ENCODE data around the gene BEND6.

Gene BEND6

GRCh38 chr6:56986611-56987010, 31.7 kb downstream of the BEND6 start:
- Histone ChIP-seq H3K27me3 (ENCODE audit: insufficient read depth, low read depth) (no peaks in the 10 kb centered on the region), H3K4me1 (ENCODE audit: low read depth, poor library complexity, severe bottlenecking) (peaks cover 9% of the 10 kb centered on the region), H3K4me3 (IDR thresholded peaks at IDR 0.05; ENCODE audit: insufficient read depth, low read depth, low read length) (no peak overlapping the region), H4K20me1 (ENCODE audit: insufficient read depth) (no peaks in the 10 kb centered on the region), H3K79me2 (ENCODE audit: insufficient read depth, low read depth) (no peaks in the 10 kb centered on the region), H3K36me3 (ENCODE audit: insufficient read depth) (no peaks in the 10 kb centered on the region), H2AFZ (ENCODE audit: low read depth) (no peak overlapping the region), H3K4me2 (no peak overlapping the region), H3K9ac (no peak overlapping the region), H3K27ac (no peak overlapping the region)
- no peak for TF ChIP-seq CTCF (conservative IDR thresholded peaks at IDR 0.05; ENCODE audit: low read depth, low read length)

GRCh38 chr6:56988145-56988544, 33.2 kb downstream of the BEND6 start:
- Histone ChIP-seq H3K9ac (no peak overlapping the region), H3K79me2 (ENCODE audit: insufficient read depth, low read depth) (no peaks in the 10 kb centered on the region), H3K36me3 (ENCODE audit: insufficient read depth) (no peaks in the 10 kb centered on the region), H3K27me3 (ENCODE audit: insufficient read depth, low read depth) (no peaks in the 10 kb centered on the region), H2AFZ (ENCODE audit: low read depth) (no peak overlapping the region), H4K20me1 (ENCODE audit: insufficient read depth) (no peaks in the 10 kb centered on the region), H3K4me2 (no peak overlapping the region), H3K4me3 (IDR thresholded peaks at IDR 0.05; ENCODE audit: insufficient read depth, low read depth, low read length) (no peak overlapping the region), H3K27ac (no peak overlapping the region), H3K4me1 (ENCODE audit: low read depth, poor library complexity, severe bottlenecking) (peaks cover 9% of the 10 kb centered on the region)
- TF ChIP-seq CTCF (conservative IDR thresholded peaks at IDR 0.05; ENCODE audit: low read depth, low read length): no peak

GRCh38 chr6:56992036-56992435, 37.1 kb downstream of the BEND6 start:
- Histone ChIP-seq H3K27ac (no peak overlapping the region), H3K36me3 (ENCODE audit: insufficient read depth) (no peaks in the 10 kb centered on the region), H2AFZ (ENCODE audit: low read depth) (no peak overlapping the region), H3K4me1 (ENCODE audit: low read depth, poor library complexity, severe bottlenecking) (no peaks in the 10 kb centered on the region), H3K4me3 (IDR thresholded peaks at IDR 0.05; ENCODE audit: insufficient read depth, low read depth, low read length) (no peak overlapping the region), H3K79me2 (ENCODE audit: insufficient read depth, low read depth) (no peaks in the 10 kb centered on the region), H4K20me1 (ENCODE audit: insufficient read depth) (no peaks in the 10 kb centered on the region), H3K27me3 (ENCODE audit: insufficient read depth, low read depth) (no peaks in the 10 kb centered on the region), H3K4me2 (no peak overlapping the region), H3K9ac (no peak overlapping the region)
- TF ChIP-seq CTCF (conservative IDR thresholded peaks at IDR 0.05; ENCODE audit: low read depth, low read length): no peak

GRCh38 chr6:56992703-56993102, 37.8 kb downstream of the BEND6 start:
- Histone ChIP-seq H3K9ac (no peak overlapping the region), H2AFZ (ENCODE audit: low read depth) (no peak overlapping the region)
- TF ChIP-seq CTCF (conservative IDR thresholded peaks at IDR 0.05; ENCODE audit: low read depth, low read length): no peak

More at GRCh38 chr6:56992703-56993102, 37.8 kb downstream of the BEND6 start:
- no peak overlapping the region for H3K4me3 ChIP-seq (IDR thresholded peaks at IDR 0.05; ENCODE audit: insufficient read depth, low read depth, low read length)
- H3K79me2 ChIP-seq (ENCODE audit: insufficient read depth, low read depth): no peaks in the 10 kb centered on the region
- no peak overlapping the region for H3K27ac ChIP-seq
- H4K20me1 ChIP-seq (ENCODE audit: insufficient read depth): no peaks in the 10 kb centered on the region
- H3K27me3 ChIP-seq (ENCODE audit: insufficient read depth, low read depth): no peaks in the 10 kb centered on the region
- no peak overlapping the region for H3K4me2 ChIP-seq
- no peaks in the 10 kb centered on the region for H3K36me3 ChIP-seq (ENCODE audit: insufficient read depth)
- no peaks in the 10 kb centered on the region for H3K4me1 ChIP-seq (ENCODE audit: low read depth, poor library complexity, severe bottlenecking)
